OCI-M2 (cell line): ENCODE measurements around the gene FMOD.

ENCODE experiments used
- DNase-seq: peaks from one replicate; lab custom pipeline; 2025; ENCODE audit not compliant: unreplicated experiment; lab: John Stamatoyannopoulos, UW

The FMOD gene

GRCh38 chr1:203351037-203351625 lies at the start of gene FMOD:
Gene FMOD (minus strand): TSS chr1:203351122. CDS start chr1:203348270, 2,852 bp downstream.
- no peak for DNase-seq

- DNase-seq, result no peak
Observed at GRCh38 chr1:203396595-203397194, 45.8 kb upstream of the FMOD start.

GRCh38 chr1:203395751-203396150 lies 44.8 kb upstream of the FMOD start:
- DNase-seq, result no peak

- no peak for DNase-seq
Observed at GRCh38 chr1:203390298-203390697, 39.4 kb upstream of the FMOD start.

GRCh38 chr1:203388683-203389082 lies 37.8 kb upstream of the FMOD start:
- no peak for DNase-seq

GRCh38 chr1:203382026-203382425 lies 31.1 kb upstream of the FMOD start:
- DNase-seq, result no peak

DNA sequence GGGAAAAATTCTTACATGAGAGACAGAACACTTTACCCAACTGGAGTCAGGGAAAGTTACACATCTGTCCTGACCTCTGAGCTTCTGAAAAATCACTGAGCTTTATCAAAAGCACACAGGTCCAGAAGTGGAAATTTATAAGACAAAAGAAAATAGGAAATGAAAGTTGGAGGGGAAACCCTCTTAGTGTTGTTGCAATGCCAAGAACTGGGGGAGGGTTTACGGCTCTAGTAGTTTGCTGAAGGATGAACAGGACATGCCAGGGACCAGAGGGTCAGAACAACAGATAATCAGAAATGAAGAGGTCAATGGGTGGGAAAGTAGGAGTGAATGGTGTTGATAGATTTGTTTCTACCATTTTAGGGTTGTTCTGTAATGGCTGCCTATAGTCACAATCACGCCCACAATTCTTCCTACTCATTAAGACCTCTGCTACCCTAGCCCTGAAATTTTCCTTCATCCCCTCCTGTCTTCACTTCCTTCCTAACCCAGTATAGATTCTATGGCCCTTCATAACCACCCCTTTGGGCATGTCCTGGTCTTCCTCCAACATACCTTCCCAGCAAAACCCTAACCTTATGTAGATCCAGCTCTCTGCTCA lies 30.3 kb upstream of the FMOD start:
- no peak for DNase-seq

DNA sequence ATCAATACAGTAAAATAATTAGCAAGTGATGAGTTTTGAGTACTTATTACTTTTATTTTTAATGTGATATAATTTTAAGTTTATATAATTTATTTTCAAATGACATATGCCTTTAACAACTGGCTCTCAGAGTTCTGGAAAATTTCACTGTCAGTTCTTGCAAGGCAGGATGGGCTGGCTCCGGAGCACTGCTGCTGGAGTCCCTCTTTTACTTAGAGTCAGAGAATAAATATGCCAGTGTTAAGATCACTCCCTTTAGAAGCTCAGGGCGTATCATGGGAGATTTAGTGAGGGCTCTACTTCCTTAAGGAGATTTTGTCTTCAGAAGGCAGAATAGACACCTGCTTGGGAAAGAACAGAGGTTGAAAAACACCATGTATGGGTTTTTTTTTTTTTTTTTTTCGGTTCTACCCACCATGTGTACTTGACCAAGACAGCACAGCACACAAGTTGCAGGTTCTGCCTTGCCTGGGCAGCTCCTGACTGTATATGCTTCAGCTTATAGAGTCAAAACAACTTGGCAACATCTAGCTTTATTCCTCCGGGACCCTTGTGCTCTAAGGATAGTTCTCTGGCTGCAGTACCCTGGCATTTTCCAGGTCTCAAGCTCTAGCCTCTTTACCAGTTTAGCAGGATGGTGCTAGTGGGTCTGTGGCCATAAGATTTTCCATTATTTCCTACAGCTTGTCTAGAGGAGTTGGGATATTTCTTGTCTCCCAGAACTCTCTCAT lies 29.7 kb upstream of the FMOD start:
- DNase-seq, result no peak

- no peak for DNase-seq
Observed at GRCh38 chr1:203379825-203380224, 28.9 kb upstream of the FMOD start.

- no peak for DNase-seq
Observed at GRCh38 chr1:203378556-203379245, 27.8 kb upstream of the FMOD start.

GRCh38 chr1:203373991-203374390 lies 23.1 kb upstream of the FMOD start:
- no peak for DNase-seq

DNA sequence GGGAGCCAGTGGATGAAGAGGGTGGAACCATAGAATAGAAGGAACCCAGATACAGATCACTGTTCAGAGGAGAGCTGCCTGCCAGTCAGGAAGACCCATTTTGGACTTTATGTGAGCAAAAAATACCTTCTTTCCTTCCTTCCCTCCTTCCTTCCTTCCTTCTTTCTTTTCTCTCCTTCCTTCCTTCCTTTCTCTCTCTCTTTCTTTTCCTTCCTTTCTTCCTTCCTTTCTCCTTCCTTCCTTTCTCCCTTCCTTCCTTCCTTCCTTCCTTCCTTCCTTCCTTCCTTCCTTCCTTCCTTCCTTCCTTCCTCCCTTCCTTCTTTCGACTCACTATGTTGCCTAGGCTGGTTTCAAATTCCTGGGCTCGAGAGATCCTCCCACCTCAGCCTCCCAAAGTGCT lies 22.1 kb upstream of the FMOD start:
- no peak for DNase-seq

DNA sequence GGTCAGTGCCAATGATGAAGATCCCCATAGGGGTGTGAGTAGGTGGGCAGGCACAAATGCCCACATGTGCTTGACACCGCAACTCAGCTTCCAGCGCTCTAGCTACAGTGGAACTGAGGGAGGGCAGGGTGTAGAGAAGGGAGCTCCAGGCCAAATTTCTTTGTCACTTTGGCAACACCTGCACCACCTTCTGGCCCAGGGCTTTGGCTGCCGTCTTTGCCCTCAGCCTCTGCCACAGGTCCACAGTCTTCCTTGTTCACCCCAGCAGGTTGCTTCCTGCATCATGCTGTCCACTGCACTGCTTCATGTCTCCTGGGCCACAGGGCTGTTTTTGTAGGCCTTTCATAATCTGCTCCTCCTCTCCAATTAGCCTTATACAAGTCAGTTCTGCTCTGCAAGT lies 20.4 kb upstream of the FMOD start:
- DNase-seq, result no peak

DNA sequence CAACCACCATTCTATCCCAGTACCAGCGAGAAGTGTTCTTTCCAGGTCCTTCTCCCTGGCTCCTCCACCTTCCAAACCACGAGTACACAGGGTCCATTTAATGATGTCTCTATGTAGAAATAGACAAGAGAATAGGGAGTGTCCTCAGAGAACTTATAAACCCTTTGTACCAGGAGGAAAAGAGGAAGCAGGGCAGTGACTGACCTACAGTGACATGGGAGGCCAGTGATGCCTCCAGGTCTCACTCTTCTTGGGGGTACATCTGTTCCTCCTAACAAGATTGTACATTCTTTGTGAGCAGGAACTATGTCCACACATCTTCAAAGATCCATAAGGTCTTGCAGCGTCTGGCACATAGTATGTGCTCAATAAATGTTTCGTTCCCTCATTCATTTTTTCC lies 18.7 kb upstream of the FMOD start:
- no peak for DNase-seq

GRCh38 chr1:203368624-203369451 lies 17.9 kb upstream of the FMOD start:
- no peak for DNase-seq

DNA sequence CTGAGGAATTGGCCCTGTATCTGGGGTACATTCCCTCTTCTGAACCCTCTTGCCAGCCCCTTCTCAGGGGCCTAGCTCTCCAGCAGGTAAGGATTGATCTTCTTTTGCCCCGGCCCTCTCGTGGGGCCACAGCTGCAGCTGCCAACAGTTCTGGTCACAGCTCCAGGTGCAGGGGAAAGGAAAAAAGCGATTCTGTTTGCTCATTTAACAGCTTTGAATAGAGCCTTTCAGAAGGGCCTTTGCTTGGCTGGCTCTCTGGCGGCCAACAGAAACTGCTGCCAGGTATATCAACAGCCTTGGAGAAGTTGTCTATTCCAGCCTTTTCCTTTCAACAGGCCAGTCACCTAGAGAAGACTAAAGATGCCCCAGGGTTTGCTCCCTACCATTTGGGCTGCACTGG lies 16.1 kb upstream of the FMOD start:
- DNase-seq, result no peak

DNA sequence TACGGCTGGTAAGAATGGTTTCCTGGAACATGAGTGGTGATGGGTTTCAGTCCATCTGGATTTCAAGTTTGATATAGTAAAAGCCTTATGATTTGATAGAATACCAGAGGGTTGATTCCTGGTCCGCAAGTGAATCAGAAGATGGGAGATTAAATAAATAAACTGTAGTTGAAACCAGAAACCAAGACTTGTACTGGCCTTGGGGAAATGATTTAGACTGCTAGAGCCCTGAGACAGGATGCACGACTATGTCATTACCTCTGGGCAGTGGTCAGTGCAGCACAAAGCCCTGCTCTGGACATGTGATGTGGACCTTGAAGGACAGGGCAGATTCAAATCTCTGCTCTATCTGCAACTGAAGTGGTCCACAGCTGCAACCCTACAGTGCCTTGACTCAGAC lies 15.6 kb upstream of the FMOD start:
- DNase-seq, result no peak

GRCh38 chr1:203364806-203365205 lies 13.9 kb upstream of the FMOD start:
- DNase-seq, result no peak

DNA sequence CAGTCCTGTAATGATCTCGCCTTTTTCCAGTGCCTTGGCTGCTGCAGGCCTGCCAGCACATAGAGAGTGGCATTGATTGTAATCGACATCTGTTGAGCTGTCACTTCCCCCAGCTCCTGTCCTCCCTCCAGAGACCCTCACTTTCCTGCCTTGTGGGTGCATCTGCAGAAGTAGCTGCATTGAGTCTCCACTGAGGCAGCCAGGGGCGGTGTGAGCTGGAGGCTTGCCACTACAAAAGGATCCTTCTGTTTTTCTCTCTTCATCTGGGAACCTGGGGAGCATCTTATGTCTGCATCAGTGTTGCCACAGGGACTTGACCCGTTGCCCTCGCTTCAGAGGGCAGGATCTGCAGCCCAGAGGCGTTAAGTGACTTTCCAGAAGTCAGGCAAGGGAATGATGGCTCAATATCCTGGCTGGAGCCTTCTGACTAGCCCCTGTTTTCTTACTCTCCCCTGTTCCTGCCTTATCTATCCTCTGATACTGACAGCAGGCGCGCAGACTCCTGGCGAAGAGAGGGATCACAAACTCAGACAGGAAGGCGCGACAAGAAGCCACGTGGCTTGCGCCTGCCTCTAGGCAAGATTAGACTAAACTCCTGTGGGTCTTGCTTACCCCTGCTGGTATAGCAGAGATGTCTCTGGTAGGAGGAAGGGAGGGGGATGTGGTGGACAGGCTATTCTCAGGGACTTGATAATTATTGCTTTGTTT lies 13.3 kb upstream of the FMOD start:
- no peak for DNase-seq

- no peak for DNase-seq
Observed at GRCh38 chr1:203362720-203363025, 11.8 kb upstream of the FMOD start.
